Spleen (tissue), 11 donors: ENCODE results near the gene HDAC4. TPM values are rescaled to one million over a fixed set of nuclear protein-coding genes. Genes with fewer than 3 reads are reported as not detected.

Experiments used
- DNase-seq: peaks from one replicate; pipeline ENCODE4 v3.0.0-alpha.2; 2020
- H3K27ac ChIP-seq, 8 donors: fragments of 200-600 bp; sonication (generic) in 7 of 8; 1 replicate in 4 of 8; 2 replicates in 4 of 8; pipeline versions ENCODE4 v1.5.0 to v1.8.0; 2016 to 2021; ENCODE audit warnings: inconsistent platforms in 4 of 8, mild to moderate bottlenecking in 4 of 8, moderate library complexity in 1 of 8
- H3K27me3 ChIP-seq, 7 donors: fragments of 200-600 bp; sonication (generic) in 6 of 7; replicated peaks in 1 of 7; 1 replicate in 4 of 7; 2 replicates in 3 of 7; pipeline versions ENCODE4 v1.5.0 to v1.8.0; 2016 to 2021; ENCODE audit warnings: inconsistent platforms in 3 of 7, mild to moderate bottlenecking in 1 of 7
- H3K36me3 ChIP-seq, 6 donors: fragments of 200-600 bp; sonication (generic) in 5 of 6; 1 replicate in 4 of 6; 2 replicates in 2 of 6; pipeline versions ENCODE4 v1.5.0 to v1.8.0; 2016 to 2021; ENCODE audit warnings: inconsistent platforms in 2 of 6
- H3K4me1 ChIP-seq, 6 donors: fragments of 200-600 bp; sonication (generic) in 5 of 6; 1 replicate in 3 of 6; 2 replicates in 3 of 6; pipeline versions ENCODE4 v1.5.0 to v1.8.0; 2016 to 2021; ENCODE audit warnings: inconsistent platforms in 3 of 6
- H3K4me3 ChIP-seq, 8 donors: fragments of 200-600 bp; sonication (generic) in 7 of 8; 1 replicate in 4 of 8; 2 replicates in 4 of 8; pipeline versions ENCODE4 v1.5.0 to v1.8.0; 2016 to 2021; ENCODE audit warnings: inconsistent platforms in 4 of 8, mild to moderate bottlenecking in 4 of 8, moderate library complexity in 2 of 8
- H3K9me3 ChIP-seq, 8 donors: fragments of 200-600 bp; sonication (generic) in 7 of 8; 1 replicate in 4 of 8; 2 replicates in 4 of 8; pipeline versions ENCODE4 v1.5.0 to v1.8.0; 2016 to 2021; ENCODE audit warnings: inconsistent platforms in 4 of 8
- CTCF ChIP-seq, 11 experiments: fragments of 200-600 bp in 7 of 11; fragments of 450-650 bp in 4 of 11; sonication (generic) in 4 of 11; IDR thresholded peaks in 8 of 11; conservative IDR thresholded peaks in 3 of 11; 1 replicate in 7 of 11; 2 replicates in 4 of 11; pipeline versions ENCODE4 v1.4.0 to v1.8.0; 2016 to 2021; ENCODE audit warnings: antibody characterized with exemption in 11 of 11, inconsistent platforms in 4 of 11, mild to moderate bottlenecking in 1 of 11
- POLR2A ChIP-seq, 3 donors: fragments of 450-650 bp; IDR thresholded peaks; one replicate each; pipeline ENCODE4 v1.5.1; 2017; ENCODE audit warnings: antibody characterized with exemption in 3 of 3, mild to moderate bottlenecking in 1 of 3
- POLR2AphosphoS5 ChIP-seq, 3 donors: sonication (generic); formaldehyde crosslinking; IDR thresholded peaks; one replicate each; pipeline ENCODE4 v1.5.1; 2017; ENCODE audit warnings: antibody characterized with exemption in 3 of 3
- WGBS, 5 donors: extraction: QIAGEN DNeasy Blood & Tissue Kit in 3 of 5; methylation state at CpG; one replicate each; pipeline versions ENCODE4 v1.1.5 to v1.1.7; 2013 to 2018; 5-methylcytosine and 5-hydroxymethylcytosine counted together
- intact Hi-C: fragments of 100-400 bp; cut with DNase I; formaldehyde crosslinking; loops from one replicate; pipeline ENCODE4 v1.15.0; 2023; ENCODE audit warnings: low total_unique reads
- polyA plus RNA-seq, 3 donors: library from polyadenylated mRNA; stranded (reverse); fragments of 200-250 nt; gene quantifications; one replicate each; pipeline ENCODE4 v1.2.1, GENCODE V29; 2013
- total RNA-seq, 7 donors: library from RNA; depleted of rRNA in 3 of 7; stranded (reverse); fragments of >200 nt in 3 of 7; fragmentation: NEBNext Ultra II Directional in 4 of 7; extraction: Animal tissue kit (Norgen Biotek cat#: 25700) in 4 of 7; gene quantifications; one replicate each; pipeline versions ENCODE4 v1.1.0 to v1.2.1, GENCODE V29; 2016 to 2021
- donor health status: healthy with polysubstance abuse.
- donor health status: DM: no; HTN: no; CAD: no; lungs with moderate emphysema.
- donor health status: DM: no; HTN: no; CAD: no.
- donor health status: Bipolar disorder and iron deficiency.
- donor health status: healthy.
- donor health status: DM: no; HTN: no; CAD: no.
- donor health status: DM: yes; HTN: yes; CAD: no.

HDAC4 gene
- total and polyA plus RNA-seq, 10 donors: 3.2 to 122 (median 69.5) TPM

- no peak overlapping the region for H3K27ac ChIP-seq
- no peak overlapping the region for H3K4me3 ChIP-seq
- 88 to 92% (median 90%) methylated on average over 6 of the region's 6 CpGs for WGBS, 5 donors
- H3K36me3 ChIP-seq: no peaks in the 10 kb centered on the region
- no peaks in the 10 kb centered on the region for H3K9me3 ChIP-seq
- TF ChIP-seq POLR2AphosphoS5 (IDR thresholded peaks at IDR 0.05) (no peak), CTCF (IDR thresholded peaks at IDR 0.05 in 8 of 11, conservative IDR thresholded peaks at IDR 0.05 in 3 of 11) (no peak), POLR2A (IDR thresholded peaks at IDR 0.05) (no peak)
- H3K4me1 ChIP-seq: peaks cover 0 to 5% (median 0%) of the 10 kb centered on the region in 6 donors
- peaks cover 0 to 46% (median 4%) of the 10 kb centered on the region in 7 donors for H3K27me3 ChIP-seq
- no peak for DNase-seq
- intact Hi-C loops: no loop called here
These were observed 387.2 kb downstream of the HDAC4 start for GRCh38 chr2:239013678-239013976.

- H3K36me3 ChIP-seq: no peaks in the 10 kb centered on the region
- peaks cover 0 to 46% (median 4%) of the 10 kb centered on the region in 7 donors for H3K27me3 ChIP-seq
- no peaks in the 10 kb centered on the region for H3K9me3 ChIP-seq
- intact Hi-C loops: no loop called here
- no peak overlapping the region for H3K4me3 ChIP-seq
- DNase-seq: peak; percentile 16
- H3K4me1 ChIP-seq: peaks cover 0 to 5% (median 0%) of the 10 kb centered on the region in 6 donors
- TF ChIP-seq POLR2AphosphoS5 (IDR thresholded peaks at IDR 0.05): no peak
- TF ChIP-seq POLR2A (IDR thresholded peaks at IDR 0.05): no peak
- no peak for TF ChIP-seq CTCF (IDR thresholded peaks at IDR 0.05 in 8 of 11, conservative IDR thresholded peaks at IDR 0.05 in 3 of 11)
- WGBS, 5 donors: 77 to 91% (median 85%) methylated on average over 8 to 13 of the region's 13 CpGs
- H3K27ac ChIP-seq: no peak overlapping the region
These were observed 387.7 kb downstream of the HDAC4 start for GRCh38 chr2:239012936-239013677.

- 78 to 84% (median 80%) methylated on average over 9 of the region's 9 CpGs for WGBS, 5 donors
- H3K27me3 ChIP-seq: peaks cover 0 to 51% (median 4%) of the 10 kb centered on the region in 7 donors
- H3K9me3 ChIP-seq: no peaks in the 10 kb centered on the region
- H3K4me3 ChIP-seq: no peak overlapping the region
- intact Hi-C loops: no loop called here
- peak; percentile 22 for DNase-seq
- H3K4me1 ChIP-seq: peaks cover 0 to 5% (median 0%) of the 10 kb centered on the region in 6 donors
- H3K36me3 ChIP-seq: no peaks in the 10 kb centered on the region
- no peak overlapping the region for H3K27ac ChIP-seq
- no peak for TF ChIP-seq POLR2AphosphoS5 (IDR thresholded peaks at IDR 0.05)
- no peak for TF ChIP-seq POLR2A (IDR thresholded peaks at IDR 0.05)
- TF ChIP-seq CTCF (IDR thresholded peaks at IDR 0.05 in 8 of 11, conservative IDR thresholded peaks at IDR 0.05 in 3 of 11): no peak
These were observed 388.6 kb downstream of the HDAC4 start for GRCh38 chr2:239012228-239012627.

- no peak for TF ChIP-seq POLR2A (IDR thresholded peaks at IDR 0.05)
- no peak for TF ChIP-seq POLR2AphosphoS5 (IDR thresholded peaks at IDR 0.05)
- no peak for TF ChIP-seq CTCF (IDR thresholded peaks at IDR 0.05 in 8 of 11, conservative IDR thresholded peaks at IDR 0.05 in 3 of 11)
- no peaks in the 10 kb centered on the region for H3K9me3 ChIP-seq
- H3K27me3 ChIP-seq: peaks cover 0 to 55% (median 4%) of the 10 kb centered on the region in 7 donors
- WGBS, 5 donors: 68 to 74% (median 70%) methylated on average over 12 of the region's 12 CpGs
- intact Hi-C loops: no loop called here
- H3K27ac ChIP-seq: no peak overlapping the region
- H3K4me1 ChIP-seq: no peaks in the 10 kb centered on the region
- peak; percentile 64 for DNase-seq
- no peak overlapping the region for H3K4me3 ChIP-seq
- H3K36me3 ChIP-seq: no peaks in the 10 kb centered on the region
These were observed 391.2 kb downstream of the HDAC4 start for GRCh38 chr2:239009589-239009961.
